Tongue (tissue), 2 donors: Measurements from ENCODE around the gene KCNJ5. TPM values are rescaled to one million over a fixed set of nuclear protein-coding genes. Genes with fewer than 3 reads are reported as not detected.

Experiments
- DNase-seq: peaks from one replicate; pipeline ENCODE4 v3.0.0-alpha.2; 2015
- total RNA-seq: library from RNA; depleted of rRNA; stranded (reverse); fragments of >200 nt; gene quantifications from one replicate; pipeline ENCODE4 v1.2.3, GENCODE V29; 2014

KCNJ5 gene
- total RNA-seq, 1 donor from 2014 or later, result 6.1 TPM

DNA sequence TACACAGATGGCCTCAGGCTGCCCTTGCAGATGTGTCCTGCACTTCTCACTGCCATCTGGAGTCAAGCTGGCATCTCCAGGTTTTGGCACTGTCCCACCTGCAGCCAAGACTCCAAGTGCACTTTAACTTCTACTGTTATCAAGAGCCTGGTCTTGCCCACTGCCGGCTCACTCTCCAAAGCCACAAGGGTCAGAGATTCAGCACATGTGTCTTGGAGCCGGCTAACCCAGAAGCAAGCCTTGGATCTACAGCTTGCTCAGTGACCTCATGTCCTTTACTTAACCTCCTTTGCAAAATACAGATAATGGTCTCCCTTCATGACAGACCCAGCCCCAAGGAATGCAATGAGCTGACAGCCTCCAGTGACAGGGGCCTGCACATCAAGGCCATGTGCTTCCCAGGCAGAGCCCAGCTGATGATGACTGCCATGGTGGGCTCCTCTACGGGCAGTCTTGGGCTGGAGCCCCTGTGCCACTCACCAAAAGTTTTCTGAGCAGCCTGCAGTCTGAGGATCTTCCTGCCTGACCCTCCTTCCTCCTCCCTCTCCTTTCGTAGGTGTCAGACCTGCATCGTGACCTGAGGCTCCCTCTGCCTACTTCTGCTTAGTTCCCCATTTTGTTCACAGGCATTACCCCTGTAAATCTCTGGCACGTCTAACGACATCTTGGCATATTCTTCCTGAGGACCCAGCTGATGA is 42.5 kb downstream of the KCNJ5 start:
- DNase-seq, result no peak

DNA sequence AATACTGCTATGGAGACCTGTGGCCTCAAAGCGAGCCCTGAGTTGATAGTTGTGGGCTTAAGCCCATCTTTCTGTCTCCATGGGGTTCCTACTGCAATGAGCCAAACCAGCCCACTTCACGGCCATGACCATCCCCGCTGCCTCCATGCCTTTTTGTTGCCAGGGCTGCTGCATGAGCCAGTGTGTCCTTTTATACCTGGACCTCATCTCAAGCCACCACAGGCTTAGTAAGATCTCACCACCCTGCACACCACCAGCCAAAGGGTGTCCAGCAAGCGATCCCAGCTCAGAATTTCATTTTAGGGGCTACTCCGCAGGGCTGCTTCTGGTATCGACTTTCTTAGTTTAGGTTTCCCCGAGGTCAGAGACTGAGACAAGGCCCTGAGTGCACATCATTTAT is 43.2 kb downstream of the KCNJ5 start:
- no peak for DNase-seq

DNA sequence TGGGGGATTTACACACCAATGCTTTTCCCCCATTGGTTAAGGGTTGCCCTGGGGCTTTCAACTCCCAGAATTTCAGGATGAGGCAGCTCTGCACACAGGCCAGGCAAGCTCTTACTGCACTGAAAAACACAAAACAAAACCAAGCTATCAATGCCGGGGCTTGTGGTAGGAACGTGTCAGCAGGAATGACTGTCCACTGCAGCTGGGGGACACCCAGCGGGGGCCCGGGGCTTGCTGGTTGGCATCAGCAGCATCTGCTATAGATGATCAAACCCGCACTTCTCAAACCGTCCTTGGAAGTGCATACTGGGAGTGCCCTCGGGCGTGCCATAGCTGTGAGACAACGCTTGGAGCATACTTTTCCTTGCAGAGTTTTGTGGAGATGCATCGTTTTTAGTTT is 43.8 kb downstream of the KCNJ5 start:
- no peak for DNase-seq

DNA sequence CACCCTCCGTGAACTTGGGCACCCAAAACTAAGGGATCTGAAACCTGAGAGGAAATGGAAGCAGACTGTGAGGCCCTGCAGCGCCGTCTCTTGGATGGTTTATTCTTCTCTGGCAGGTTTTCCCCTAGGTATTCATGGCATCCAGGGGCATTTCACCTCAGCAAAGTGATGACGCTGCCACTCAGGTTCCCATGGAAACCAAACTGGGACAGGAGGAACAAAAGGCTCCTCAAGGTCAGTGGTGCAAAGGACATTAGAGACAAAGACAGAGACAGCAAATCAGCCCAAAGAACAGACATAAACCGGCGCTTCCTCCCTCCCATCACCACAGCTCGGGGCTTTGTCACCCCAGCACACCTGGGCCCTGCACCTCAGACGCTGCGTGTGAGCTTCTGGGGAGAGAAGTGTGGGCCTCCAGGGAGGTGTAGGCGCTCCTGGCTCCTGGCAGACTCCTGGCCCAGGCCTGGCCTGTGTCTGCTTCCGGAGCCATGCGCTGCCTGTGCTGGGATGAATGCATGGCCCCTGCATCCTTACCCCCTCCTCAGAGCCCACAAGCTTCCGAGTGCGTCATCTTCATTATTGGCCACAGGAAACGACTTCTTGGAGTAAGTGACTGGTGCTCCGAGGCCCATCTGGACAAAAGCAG is 45.6 kb downstream of the KCNJ5 start:
- no peak for DNase-seq

DNA sequence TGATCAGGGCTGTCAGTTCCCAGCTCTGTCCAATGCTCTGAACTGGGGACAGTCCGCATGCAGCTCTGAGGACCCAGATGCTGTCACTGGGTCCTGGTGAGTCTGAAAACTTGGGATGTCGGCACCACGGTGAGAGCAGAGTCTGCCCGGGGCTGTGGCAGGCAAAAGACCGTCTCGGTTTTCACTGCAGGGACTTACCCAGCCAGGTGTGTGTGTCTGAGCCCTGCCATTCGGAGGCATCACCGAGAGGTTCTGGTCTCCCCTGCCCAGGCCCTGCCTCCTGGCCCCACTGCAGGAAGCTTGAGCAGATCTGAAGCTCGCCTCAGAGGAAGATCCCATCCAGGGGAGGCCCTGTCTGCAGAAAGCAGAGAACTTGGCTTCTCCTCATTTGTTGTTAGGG is 46.3 kb downstream of the KCNJ5 start:
- DNase-seq, result no peak

DNA sequence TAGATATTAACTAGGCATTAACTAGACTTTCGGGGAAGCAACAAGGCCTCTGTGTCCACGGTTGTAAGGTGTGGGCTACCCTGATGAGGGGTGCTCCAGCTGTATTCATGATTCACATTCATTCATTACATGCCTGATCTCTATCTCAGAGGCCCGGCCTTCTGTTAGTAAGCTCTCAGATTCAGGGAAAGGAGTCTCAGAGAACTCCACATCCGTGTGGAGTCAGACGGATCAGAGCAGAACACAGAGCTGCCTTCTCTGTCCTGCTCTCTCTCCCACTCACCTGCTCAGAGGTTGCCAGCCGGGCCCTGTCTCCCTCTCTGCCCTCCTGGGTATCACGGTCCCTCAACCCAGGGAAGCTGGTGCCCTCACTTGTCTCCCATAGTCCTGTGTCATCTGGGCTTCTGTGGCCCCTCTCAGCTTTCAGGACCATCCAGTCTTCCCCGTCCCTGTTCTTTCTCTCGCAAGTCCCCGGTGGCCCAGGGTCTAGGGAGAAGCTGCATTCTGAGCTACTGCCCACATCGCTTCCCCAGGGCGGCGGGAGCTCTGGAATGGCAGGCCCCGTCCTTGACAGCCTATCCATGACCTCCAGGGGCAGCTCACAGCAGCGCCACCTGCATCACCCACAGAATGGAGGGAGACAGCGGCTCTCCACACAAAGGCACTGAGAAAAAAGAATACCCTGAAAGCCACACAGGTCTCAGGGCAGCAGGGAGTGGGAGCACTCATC is 47.2 kb downstream of the KCNJ5 start:
- no peak for DNase-seq

DNA sequence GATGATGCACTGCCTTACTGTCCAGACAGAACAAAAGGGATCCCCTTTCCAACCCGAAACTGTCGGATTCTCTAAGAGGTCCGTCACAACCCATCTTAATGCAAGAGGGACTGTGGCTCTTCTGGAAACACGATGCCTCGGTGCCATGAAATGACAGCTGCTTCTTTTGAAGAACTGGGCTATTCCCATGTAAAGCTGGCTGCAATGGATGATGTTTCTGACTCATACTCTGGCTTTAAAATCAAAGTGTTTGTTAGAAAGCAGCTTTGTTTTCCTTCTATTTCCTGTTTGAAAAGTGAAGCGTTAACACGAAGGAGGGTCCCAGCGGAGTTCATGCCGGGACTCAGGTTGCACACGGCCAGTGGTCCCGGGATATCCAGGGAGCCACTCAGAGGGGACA is 48.4 kb downstream of the KCNJ5 start:
- DNase-seq, result peak; percentile 70

DNA sequence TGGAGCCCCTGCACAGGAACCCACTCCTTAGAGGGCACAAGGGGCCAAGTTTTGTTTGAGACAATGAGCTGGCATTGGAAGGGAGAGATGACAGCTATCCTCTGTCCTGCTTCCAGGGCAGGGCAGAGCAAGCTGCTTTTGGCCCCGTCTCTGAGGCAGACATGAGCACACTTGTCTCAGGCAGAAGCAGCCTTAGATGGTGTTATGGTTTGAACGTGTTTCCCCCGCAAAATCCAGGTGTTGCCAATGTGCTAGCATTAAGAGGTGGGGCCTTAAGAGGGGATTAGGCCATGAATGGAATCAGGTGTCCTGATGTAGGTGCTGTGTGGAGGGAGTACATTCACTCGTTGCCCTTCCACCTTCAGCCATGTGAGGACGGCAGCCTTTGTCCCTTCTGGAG is 49.0 kb downstream of the KCNJ5 start:
- DNase-seq, result peak; percentile 63

DNA sequence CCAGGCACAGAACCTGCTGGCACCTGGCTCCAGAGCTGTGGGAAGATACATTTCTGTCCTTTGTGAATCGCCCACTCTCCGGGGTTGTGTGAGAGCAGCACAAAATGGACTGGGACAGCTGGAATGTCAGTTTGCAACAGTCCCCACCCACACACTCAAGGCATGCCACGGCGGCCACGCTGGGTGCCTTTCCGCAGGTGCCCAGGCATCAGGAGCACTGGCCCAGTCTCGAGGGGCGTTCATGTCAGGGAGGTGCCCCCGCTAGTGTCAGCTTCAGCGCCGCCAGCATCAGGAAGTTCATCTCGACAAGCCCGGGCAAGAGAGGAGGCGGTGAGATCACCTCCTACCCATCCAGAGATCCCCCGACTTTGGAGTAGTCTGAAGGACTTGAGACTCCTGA is 49.4 kb downstream of the KCNJ5 start:
- DNase-seq, result peak; percentile 56

DNA sequence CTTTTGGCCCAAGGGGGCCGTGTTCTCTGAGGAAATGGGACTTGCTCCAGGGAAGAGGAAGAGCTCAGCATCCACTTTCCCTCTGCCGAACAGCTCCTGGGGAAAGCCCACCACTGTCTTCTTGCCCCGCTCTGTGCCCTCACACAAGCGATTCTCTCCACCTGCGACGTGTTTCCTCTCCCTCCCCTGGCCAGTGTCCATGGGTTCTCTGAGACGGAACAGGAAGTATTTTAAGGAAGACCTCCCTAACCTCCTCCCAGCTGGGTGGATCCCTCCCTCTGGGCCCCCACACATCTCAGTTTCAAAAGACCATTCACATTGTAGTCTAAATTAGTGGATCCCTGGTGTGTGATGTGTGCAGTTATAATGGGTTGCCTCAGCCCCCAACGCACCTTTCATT is 50.0 kb downstream of the KCNJ5 start:
- no peak for DNase-seq

DNA sequence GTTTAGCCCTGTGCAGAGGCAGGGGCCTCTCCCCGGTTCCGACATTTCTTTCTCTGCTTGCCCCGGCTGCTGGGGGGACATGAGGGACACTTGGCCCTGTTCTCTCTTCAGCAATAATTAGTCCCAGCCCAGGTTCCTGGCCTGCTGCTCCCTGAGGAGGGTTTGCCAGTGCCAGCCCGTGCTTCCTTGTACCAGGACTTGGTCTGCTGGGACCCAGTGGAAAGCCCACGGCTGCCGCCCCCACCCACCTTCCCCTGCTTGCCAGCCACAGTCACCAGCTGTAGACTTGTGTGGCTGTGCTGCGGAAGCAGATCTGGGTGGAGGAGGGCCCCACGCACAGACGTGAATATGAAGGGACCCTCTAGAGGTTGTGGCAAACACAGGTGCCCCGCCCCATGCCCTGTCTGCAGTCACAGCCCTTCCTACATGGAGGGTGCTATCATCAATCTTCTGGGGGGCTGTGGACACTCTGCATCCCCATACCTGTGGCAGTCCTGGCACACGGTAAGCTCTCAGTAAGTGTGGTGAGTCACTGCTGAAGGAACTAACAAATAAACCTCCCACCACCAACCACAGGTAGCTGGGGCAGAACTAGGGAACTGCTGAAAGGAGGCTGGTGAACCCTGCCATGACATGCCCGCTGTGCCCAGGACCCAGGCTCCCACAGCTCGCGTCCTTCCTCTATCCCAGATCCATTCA is 50.6 kb downstream of the KCNJ5 start:
- DNase-seq, result no peak

DNA sequence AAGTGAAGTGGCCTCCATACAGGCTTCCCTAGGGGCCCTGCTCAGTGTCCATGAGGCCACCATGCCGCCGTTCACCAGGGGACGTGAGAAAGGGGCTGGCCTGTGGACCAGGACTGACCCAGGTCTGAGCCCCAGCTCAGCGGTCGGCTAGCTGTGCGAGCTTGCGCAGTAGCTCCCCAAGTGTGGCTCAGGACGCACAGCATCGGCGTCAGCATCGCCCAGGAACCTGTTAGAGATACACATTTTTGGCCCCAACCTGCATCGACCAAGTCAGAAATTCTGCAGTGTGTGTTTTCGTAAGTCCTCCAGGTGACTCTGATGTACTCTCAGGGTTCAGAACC is 51.1 kb downstream of the KCNJ5 start:
- DNase-seq, result no peak

DNA sequence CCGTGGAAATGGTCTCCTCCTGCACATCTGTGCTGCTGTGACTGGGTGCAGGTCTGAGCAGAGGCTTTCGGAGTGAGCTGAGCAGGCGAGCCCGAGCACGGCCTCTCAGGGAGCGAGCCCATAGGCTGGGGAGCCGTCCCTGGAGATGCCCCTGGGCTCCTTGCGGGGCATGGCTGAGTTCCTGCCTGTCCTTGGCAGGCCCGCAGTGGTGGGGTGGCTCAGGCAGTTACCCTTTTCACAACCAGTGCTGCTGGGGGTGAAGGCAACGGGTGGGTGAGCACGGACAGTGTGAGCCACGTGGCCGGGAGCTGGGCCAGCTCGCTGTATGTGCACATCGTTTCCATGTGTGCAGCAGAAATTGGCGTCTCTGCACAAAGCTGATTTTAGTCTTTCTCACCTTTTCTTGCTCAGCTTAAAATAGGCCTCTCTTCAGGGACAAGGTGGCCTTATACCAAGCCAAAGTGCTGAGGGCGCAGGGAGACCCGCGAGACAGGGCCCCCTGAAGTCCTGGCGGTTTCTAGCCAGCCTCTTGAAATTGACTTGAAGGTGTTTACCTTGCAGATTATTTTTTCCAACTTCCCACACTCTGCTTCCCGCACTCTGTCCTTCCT is 51.8 kb downstream of the KCNJ5 start, which contains the start of gene TP53AIP1:
Gene TP53AIP1, minus strand, starts transcription at position 55 of the 611 bp plus-strand sequence. CDS start 5,053 bp downstream, outside the sequence.
- DNase-seq, result peak; percentile 39

DNA sequence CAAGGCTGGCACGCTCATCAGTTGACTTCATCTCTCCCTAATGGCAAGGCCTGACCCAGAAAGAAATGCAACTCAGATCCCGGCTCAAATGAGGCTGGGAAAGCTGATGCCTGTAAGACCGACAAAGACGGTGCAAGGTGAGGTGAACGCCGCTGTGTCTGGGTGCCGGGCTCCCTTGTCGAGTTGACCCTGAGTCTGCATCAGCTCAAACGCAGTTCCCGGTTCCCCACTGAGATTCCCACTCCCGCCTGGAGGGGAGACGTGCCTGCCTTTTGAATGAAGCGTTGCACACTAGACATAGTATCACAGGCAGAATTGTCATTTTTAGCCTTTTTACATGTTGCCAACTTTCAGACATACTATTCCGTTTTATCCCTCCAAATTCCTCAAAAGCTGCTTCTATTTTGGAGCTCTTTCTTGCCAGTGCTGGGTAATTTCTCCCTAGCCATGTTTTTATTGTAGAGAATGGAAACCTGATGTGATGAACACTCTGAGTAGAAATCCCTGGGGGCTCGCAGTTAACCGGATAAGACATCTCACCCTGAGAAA is 52.3 kb downstream of the KCNJ5 start:
- no peak for DNase-seq

DNA sequence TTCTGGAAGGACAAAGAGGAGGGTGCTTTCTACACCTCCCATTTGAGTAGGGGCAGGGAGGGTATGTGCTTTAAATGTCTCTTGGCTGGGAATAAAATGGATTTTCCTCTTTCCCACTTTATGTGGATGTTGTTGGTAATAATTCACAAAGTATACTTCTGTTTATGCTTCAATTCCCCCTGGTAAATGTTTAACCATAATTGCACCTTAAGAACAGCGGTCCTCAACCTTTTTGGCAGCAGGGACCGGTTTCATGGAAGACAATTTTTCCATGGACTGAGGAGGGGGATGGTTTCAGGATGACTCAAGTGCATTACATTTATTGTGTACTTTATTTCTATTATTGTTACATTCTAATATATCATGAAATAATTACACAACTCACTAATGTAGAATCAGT is 55.5 kb downstream of the KCNJ5 start:
- DNase-seq, result no peak

DNA sequence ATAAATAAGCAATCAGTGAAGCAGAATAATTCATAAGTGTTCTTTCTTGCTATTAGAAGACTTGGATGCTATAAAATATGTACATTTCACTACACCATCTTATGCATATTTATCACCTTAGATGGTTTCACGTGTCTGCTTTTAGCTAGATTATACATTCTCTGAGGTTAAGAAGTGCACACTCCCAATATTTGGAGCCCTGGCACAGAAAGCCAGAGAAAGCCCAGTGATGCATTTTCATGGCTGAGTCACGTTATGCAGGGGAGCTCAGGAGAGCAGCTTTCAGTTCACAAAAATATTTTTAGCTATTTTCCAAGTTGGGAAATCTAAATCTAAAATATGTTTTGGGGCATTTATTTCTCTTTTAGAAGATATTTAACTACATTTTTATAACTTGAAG is 56.6 kb downstream of the KCNJ5 start:
- DNase-seq, result no peak

DNA sequence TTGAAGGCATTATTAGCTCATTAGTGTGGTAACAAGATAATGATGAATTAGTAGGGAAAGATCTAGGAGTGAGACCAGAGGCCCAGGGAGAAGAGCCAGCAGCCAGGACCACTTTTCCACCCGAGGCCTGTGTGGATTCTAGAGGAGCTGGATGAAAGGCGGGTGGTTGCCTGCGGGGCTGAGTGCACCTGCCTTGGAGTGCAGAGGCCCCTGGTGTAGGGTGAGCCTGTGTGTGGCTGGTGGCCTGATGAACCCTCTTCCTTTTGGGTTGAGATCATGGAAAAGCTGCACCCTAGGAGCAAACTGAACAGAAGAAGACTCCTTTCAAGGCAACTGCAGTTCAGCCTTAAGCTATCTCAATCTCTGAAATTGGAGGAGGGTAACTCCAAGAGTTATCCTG is 57.4 kb downstream of the KCNJ5 start:
- DNase-seq, result no peak

DNA sequence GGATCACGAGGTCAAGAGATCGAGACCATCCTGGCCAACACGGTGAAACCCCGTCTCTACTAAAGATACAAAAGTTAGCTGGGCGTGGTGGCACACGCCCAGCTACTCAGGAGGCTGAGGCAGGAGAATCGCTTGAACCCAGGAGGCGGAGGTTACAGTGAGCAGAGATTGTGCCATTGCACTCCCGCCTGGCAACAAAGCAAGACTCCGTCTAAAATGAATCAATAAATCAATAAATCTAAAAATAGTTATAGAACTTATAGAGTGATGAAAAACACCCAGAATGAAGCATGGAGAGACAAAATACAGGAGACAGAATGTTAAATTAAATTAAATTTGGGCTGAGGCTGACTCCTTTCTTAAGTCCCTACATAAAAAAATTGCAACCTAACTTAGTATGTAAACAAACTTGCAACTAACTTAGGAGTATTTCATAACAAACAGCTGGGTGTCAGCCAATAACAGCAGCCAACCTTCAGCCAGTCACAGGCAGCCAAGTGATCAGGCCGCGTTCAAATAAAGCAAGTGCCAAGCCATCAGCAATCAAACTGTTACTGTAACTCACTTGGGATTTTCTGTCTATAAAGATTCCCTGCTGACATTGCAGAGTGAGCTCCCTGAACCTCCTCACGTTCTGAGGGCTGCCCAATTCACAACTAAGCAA is 58.8 kb downstream of the KCNJ5 start:
- no peak for DNase-seq

DNA sequence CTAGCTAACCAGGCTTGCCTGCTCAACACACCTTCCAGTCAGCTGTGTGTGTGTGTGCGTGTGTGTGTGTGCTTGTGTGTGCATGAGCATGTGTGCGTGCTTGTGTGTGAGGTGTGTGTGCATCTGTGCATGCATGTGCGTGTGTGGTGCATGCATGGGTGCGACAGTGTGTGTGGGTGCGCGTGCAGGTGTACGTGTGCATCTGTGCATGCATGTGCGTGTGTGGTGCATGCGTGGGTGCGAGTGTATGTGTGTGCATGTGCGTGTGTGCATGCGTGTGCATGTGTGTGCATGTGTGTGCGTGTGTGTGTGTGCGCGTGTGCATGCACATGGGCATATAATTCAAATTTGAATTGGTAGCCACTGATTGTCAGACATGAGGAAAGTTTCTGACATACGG is 62.0 kb downstream of the KCNJ5 start:
- DNase-seq, result no peak

DNA sequence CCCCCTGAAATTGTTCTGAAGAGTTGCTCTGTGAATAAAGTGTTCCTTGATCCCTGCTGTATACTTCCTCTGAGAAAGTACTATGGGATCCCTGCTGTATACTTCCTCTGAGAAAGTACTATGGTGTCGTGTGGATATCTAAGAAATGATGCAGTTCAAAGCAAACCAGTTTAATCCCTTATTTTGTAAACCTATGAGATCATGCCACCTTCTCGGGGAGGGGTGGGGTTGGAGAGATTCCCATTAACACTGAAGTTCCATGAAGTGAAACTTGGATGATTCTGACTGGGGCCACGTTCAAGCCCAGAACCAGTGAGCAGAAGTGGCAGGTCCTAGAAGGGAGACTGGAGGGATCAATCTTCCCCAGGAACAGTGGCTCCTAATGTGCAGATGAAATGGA is 64.5 kb downstream of the KCNJ5 start:
- no peak for DNase-seq

DNA sequence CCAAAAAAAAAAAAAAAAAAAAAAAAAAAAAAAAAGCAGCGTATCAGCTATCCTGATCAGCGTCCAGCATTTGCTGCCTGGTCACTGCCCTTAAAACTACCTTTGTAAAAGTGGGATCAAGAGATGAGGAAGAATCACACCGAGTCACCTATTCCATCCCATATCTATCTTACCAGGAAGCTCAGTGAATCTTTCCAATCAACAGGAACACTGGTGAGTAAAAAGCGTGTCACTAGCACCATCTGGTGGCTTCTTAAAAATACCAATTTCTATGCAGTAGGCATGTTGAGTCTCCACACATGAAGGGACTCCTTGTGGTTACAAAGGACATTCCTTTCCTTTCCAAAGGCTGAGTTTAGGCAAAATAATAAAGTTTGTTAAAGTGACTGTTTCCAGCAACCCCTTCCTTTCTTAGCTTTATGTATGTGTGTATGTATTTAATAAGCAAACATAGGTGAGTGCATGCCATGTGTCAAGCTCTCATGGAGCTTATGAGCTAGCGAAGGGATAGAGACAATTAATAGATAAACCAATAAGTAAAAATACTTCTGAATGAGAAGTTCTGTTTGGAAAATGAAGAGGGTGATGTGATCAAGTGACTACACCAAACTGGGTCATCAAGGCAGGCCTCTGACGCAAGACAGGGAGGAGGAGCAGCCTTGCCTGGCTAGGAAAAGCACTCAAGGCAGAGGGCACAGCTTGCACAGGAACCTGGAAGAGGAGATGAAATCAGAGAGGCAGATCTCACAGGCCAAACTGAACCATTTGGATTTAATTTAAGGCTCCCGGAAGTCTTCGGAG is 65.4 kb downstream of the KCNJ5 start:
- peak; percentile 90 for DNase-seq
